H9 (cell line): ENCODE results near the gene EFNA5. TPM values are rescaled to one million over a fixed set of nuclear protein-coding genes. Genes with fewer than 3 reads are reported as not detected.

Experiments used
- DNase-seq: peaks from one replicate; pipeline ENCODE4 v3.0.0-alpha.2; 2017
- H2AFZ ChIP-seq: one replicate; pipeline ENCODE4 v1.6.1; 2013; ENCODE audit warnings: mild to moderate bottlenecking, low read length, control low read depth, moderate library complexity
- H2AK5ac ChIP-seq: 2 replicates; pipeline ENCODE4 v1.6.1; 2013; ENCODE audit warnings: low read length, control low read depth, mixed read lengths; ENCODE audit not compliant: insufficient read length
- H2BK120ac ChIP-seq: one replicate; pipeline ENCODE4 v1.6.1; 2013; ENCODE audit warnings: low read depth, mild to moderate bottlenecking, low read length, control low read depth, inconsistent platforms; ENCODE audit not compliant: poor library complexity, severe bottlenecking
- H2BK12ac ChIP-seq: 2 replicates; pipeline ENCODE4 v1.6.1; 2013; ENCODE audit warnings: low read length, control low read depth, mixed read lengths, low read depth; ENCODE audit not compliant: insufficient read length
- H2BK15ac ChIP-seq: 2 replicates; pipeline ENCODE4 v1.6.1; 2013; ENCODE audit warnings: low read depth, low read length, control low read depth
- H2BK20ac ChIP-seq: one replicate; pipeline ENCODE4 v1.6.1; 2013; ENCODE audit warnings: low read depth, mild to moderate bottlenecking, low read length, control low read depth, inconsistent platforms; ENCODE audit not compliant: poor library complexity, severe bottlenecking
- H2BK5ac ChIP-seq: 2 replicates; pipeline ENCODE4 v1.6.1; 2013; ENCODE audit warnings: low read length, control low read depth, mixed read lengths; ENCODE audit not compliant: insufficient read length
- H3K14ac ChIP-seq: 2 replicates; pipeline ENCODE4 v1.6.1; 2013; ENCODE audit warnings: low read length, control low read depth; ENCODE audit not compliant: insufficient read depth
- H3K18ac ChIP-seq: 2 replicates; pipeline ENCODE4 v1.6.1; 2013; ENCODE audit warnings: low read depth, mild to moderate bottlenecking, mixed read lengths, low read length, control low read depth; ENCODE audit not compliant: insufficient read length
- H3K23ac ChIP-seq: 2 replicates; pipeline ENCODE4 v1.6.1; 2013; ENCODE audit warnings: low read length, control low read depth, mixed read lengths, low read depth; ENCODE audit not compliant: insufficient read length
- H3K23me2 ChIP-seq: 2 replicates; pipeline ENCODE4 v1.6.1; 2013; ENCODE audit warnings: low read depth, mild to moderate bottlenecking, mixed read lengths, low read length, control low read depth; ENCODE audit not compliant: insufficient read length, poor library complexity, severe bottlenecking
- H3K27ac ChIP-seq: 2 replicates; pipeline ENCODE4 v1.5.1; 2013; ENCODE audit warnings: low read length, control low read depth, mixed read lengths, low read depth; ENCODE audit not compliant: insufficient read length
- H3K27me3 ChIP-seq: 2 replicates; pipeline ENCODE4 v1.6.1; 2013; ENCODE audit warnings: low read length, control low read depth, inconsistent platforms; ENCODE audit not compliant: insufficient read depth
- H3K4ac ChIP-seq: 2 replicates; pipeline ENCODE4 v1.6.1; 2013; ENCODE audit warnings: low read depth, mild to moderate bottlenecking, control low read depth, inconsistent platforms, low read length, moderate library complexity
- H3K4me1 ChIP-seq: 2 replicates; pipeline ENCODE4 v1.6.1; 2013; ENCODE audit warnings: low read length, control low read depth, inconsistent platforms; ENCODE audit not compliant: insufficient read depth
- H3K4me2 ChIP-seq: 2 replicates; pipeline ENCODE4 v1.6.1; 2013; ENCODE audit warnings: low read length, control low read depth, mixed read lengths; ENCODE audit not compliant: insufficient read length, insufficient read depth
- H3K56ac ChIP-seq: 2 replicates; pipeline ENCODE4 v1.6.1; 2013; ENCODE audit warnings: low read depth, mild to moderate bottlenecking, mixed read lengths, low read length, control low read depth; ENCODE audit not compliant: insufficient read length
- H3K79me1 ChIP-seq: 2 replicates; pipeline ENCODE4 v1.6.1; 2013; ENCODE audit warnings: low read depth, mild to moderate bottlenecking, moderate library complexity, low read length, control low read depth, inconsistent platforms; ENCODE audit not compliant: insufficient read depth, poor library complexity, severe bottlenecking
- H3K79me2 ChIP-seq: 2 replicates; pipeline ENCODE4 v1.6.1; 2013; ENCODE audit warnings: low read length, control low read depth, inconsistent platforms; ENCODE audit not compliant: insufficient read depth
- H3K9ac ChIP-seq: 2 replicates; pipeline ENCODE4 v1.6.1; 2013; ENCODE audit warnings: low read length, control low read depth, mixed read lengths; ENCODE audit not compliant: insufficient read length; ENCODE audit errors: extremely low read depth
- H3K9me3 ChIP-seq: one replicate; pipeline ENCODE4 v1.6.1; 2013; ENCODE audit warnings: low read depth, low read length, inconsistent platforms; ENCODE audit not compliant: control insufficient read depth
- H3T11ph ChIP-seq: one replicate; pipeline ENCODE4 v1.6.1; 2013; ENCODE audit warnings: mild to moderate bottlenecking, low read length, control low read depth, inconsistent platforms
- H4K20me1 ChIP-seq: one replicate; pipeline ENCODE4 v1.6.1; 2013; ENCODE audit not compliant: control insufficient read depth, insufficient read length, insufficient read depth
- H4K5ac ChIP-seq: 2 replicates; pipeline ENCODE4 v1.6.1; 2013; ENCODE audit warnings: low read depth, mild to moderate bottlenecking, mixed read lengths, low read length, control low read depth; ENCODE audit not compliant: insufficient read length
- H4K8ac ChIP-seq: replicated peaks from 2 replicates; pipeline ENCODE4 v1.6.1; 2013; ENCODE audit warnings: low read length, control low read depth, mixed read lengths, low read depth; ENCODE audit not compliant: insufficient read length
- H4K91ac ChIP-seq: 2 replicates; pipeline ENCODE4 v1.6.1; 2013; ENCODE audit warnings: low read depth, mild to moderate bottlenecking, moderate library complexity, mixed read lengths, low read length, control low read depth; ENCODE audit not compliant: insufficient read length
- H3K27ac Mint-ChIP-seq, 3 experiments: 2 replicates in 2 of 3; 3 replicates in 1 of 3; pipeline ENCODE4 v1.8.0; 2020 to 2021; ENCODE audit warnings: mixed read lengths in 3 of 3, mild to moderate bottlenecking in 1 of 3, moderate library complexity in 1 of 3
- H3K27me3 Mint-ChIP-seq: 2 replicates; pipeline ENCODE4 v1.8.0; 2021; ENCODE audit warnings: low read depth, mild to moderate bottlenecking, moderate library complexity, mixed read lengths
- H3K36me3 Mint-ChIP-seq, 3 experiments: 2 replicates in 2 of 3; 3 replicates in 1 of 3; pipeline ENCODE4 v1.8.0; 2020 to 2021; ENCODE audit warnings: low read depth in 3 of 3, mixed read lengths in 3 of 3; ENCODE audit not compliant: insufficient read depth in 1 of 3
- H3K4me1 Mint-ChIP-seq, 2 experiments: 2 replicates each; pipeline ENCODE4 v1.8.0; 2020; ENCODE audit warnings: mixed read lengths in 2 of 2
- H3K4me3 Mint-ChIP-seq, 2 experiments: 2 replicates in 1 of 2; 3 replicates in 1 of 2; pipeline ENCODE4 v1.8.0; 2020 to 2021; ENCODE audit warnings: mild to moderate bottlenecking in 2 of 2, mixed read lengths in 2 of 2, moderate library complexity in 1 of 2
- H3K9me3 Mint-ChIP-seq, 2 experiments: 2 replicates in 1 of 2; 3 replicates in 1 of 2; pipeline ENCODE4 v1.8.0; 2020; ENCODE audit warnings: mild to moderate bottlenecking in 2 of 2, mixed read lengths in 2 of 2, moderate library complexity in 1 of 2
- CTCF ChIP-seq: fragments of 200-600 bp; sonication (generic); conservative IDR thresholded peaks from 3 replicates; pipeline ENCODE4 v1.8.0; 2021; ENCODE audit warnings: antibody characterized with exemption, mild to moderate bottlenecking
- whole genome bisulfite sequencing: extraction: QIAGEN DNeasy Blood & Tissue Kit; methylation state at CpG from one replicate; pipeline ENCODE4 v1.1.7; 2013; ENCODE audit warnings: missing lambda C conversion rate, low lambda C conversion rate, mixed read lengths; ENCODE audit not compliant: insufficient read length; ENCODE audit errors: extremely low coverage; 5-methylcytosine and 5-hydroxymethylcytosine counted together
- total RNA-seq: library from RNA; stranded (reverse); gene quantifications from 2 replicates; pipeline ENCODE4 v1.2.1, GENCODE V29; 2021

The EFNA5 gene
- total RNA-seq, 1 experiment from 2014 or later: 20.4 TPM

GRCh38 chr5:107544476-107544875, 126.3 kb downstream of the EFNA5 start:
- Histone ChIP-seq H3K27me3 (no peaks in the 10 kb centered on the region), H3K4me2 (no peak overlapping the region), H4K20me1 (no peaks in the 10 kb centered on the region), H4K91ac (no peak overlapping the region), H2BK15ac (no peak overlapping the region), H3K14ac (no peak overlapping the region), H3K27ac (no peak overlapping the region), H3K23ac (no peak overlapping the region), H2AK5ac (no peak overlapping the region), H2BK12ac (no peak overlapping the region), H3K4me1 (no peaks in the 10 kb centered on the region), H4K5ac (no peak overlapping the region), H3K18ac (no peak overlapping the region), H3K56ac (no peak overlapping the region), H3K4ac (no peak overlapping the region), H3K79me1 (no peaks in the 10 kb centered on the region), H3T11ph (no peak overlapping the region), H3K9ac (no peak overlapping the region), H3K79me2 (no peaks in the 10 kb centered on the region), H4K8ac (no peak overlapping the region), H3K9me3 (no peaks in the 10 kb centered on the region), H2BK20ac (no peak overlapping the region), H2BK120ac (no peak overlapping the region), H3K23me2 (peaks cover 2% of the 10 kb centered on the region), H2BK5ac (no peak overlapping the region), H2AFZ (no peak overlapping the region)
- DNase-seq: no peak
- no peak overlapping the region for H3K4me3 Mint-ChIP-seq
- no CpG with 5 or more reads among the region's 3 CpGs for WGBS
- H3K4me1 Mint-ChIP-seq: peaks cover 40 to 52% of the 10 kb centered on the region in 2 experiments
- no peak for TF ChIP-seq CTCF
- no peaks in the 10 kb centered on the region for H3K27me3 Mint-ChIP-seq
- H3K36me3 Mint-ChIP-seq: no peaks in the 10 kb centered on the region
- H3K27ac Mint-ChIP-seq: no peak overlapping the region
- no peaks in the 10 kb centered on the region for H3K9me3 Mint-ChIP-seq
